ENCODE measurements around the gene NSMF. TPM values are rescaled to one million over a fixed set of nuclear protein-coding genes. Genes with fewer than 3 reads are reported as not detected.

NSMF gene
- total and polyA plus RNA-seq, 8 donors = 29.5 to 46.5 (median 36.3) TPM

DNA sequence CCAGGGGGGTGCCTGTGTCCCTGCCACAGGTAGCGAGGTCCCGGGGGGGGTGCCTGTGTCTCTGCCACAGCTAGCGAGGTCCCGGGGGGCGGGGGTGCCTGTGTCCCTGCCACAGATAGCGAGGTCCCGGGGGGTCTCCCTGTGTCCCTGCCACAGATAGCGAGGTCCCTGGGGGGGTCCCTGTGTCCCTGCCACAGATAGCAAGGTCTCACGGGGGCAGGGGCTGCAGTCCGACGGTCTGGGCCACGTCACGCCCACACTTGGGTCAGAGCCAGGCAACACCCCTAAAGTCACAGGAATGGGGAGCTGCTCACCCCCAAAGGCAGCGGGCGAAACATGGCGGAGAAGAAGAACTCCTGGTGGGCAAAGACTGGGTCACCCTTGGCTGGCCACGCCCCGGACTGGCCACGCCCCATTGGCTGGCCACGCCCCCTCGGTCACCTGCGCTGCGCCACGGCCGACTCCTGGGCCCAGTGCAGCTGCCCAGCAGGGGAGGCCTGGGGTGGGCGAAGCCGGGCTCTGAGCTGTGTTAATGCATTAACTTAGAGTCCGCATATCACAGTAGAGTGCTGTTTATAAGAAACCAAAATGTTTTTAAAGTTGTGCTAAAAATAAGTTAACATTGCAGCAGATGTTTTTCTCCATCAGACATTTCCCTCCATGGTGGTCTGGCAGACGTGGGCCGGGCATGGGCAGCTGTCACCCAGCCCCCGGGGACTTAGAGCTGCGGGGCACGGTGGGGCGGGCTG, 29.0 kb downstream of the NSMF start:
- Histone ChIP-seq H3K9me3 (no peaks in the 10 kb centered on the region), H3K27me3 (no peaks in the 10 kb centered on the region), H3K4me1 (no peaks in the 10 kb centered on the region), H3K27ac (no peak overlapping the region), H3K36me3 (no peaks in the 10 kb centered on the region), H3K4me3 (no peak overlapping the region)
- intact Hi-C loops (cut with DNase I) = no loop called here
- ATAC-seq (no peak), DNase-seq (peak in 1 of 4 donors; percentile 61)
- TF ChIP-seq CTCF (IDR thresholded peaks at IDR 0.05) = no peak

GRCh38 chr9:137429546-137429890, 29.6 kb downstream of the NSMF start:
- DNase-seq (peak in 1 of 4 donors; percentile 56), ATAC-seq (no peak)
- H3K27me3 ChIP-seq = no peaks in the 10 kb centered on the region
- H3K9me3 ChIP-seq = no peaks in the 10 kb centered on the region
- no peak overlapping the region for H3K4me3 ChIP-seq
- intact Hi-C loops (cut with DNase I) = no loop called here
- TF ChIP-seq CTCF (IDR thresholded peaks at IDR 0.05) = no peak
- H3K4me1 ChIP-seq = peaks cover 0 to 3% of the 10 kb centered on the region in 2 donors
- H3K36me3 ChIP-seq = no peaks in the 10 kb centered on the region
- H3K27ac ChIP-seq = no peak overlapping the region

GRCh38 chr9:137428841-137429545, 30.1 kb downstream of the NSMF start:
- H3K27ac ChIP-seq = no peak overlapping the region
- intact Hi-C loops (cut with DNase I) = no loop called here
- H3K27me3 ChIP-seq = no peaks in the 10 kb centered on the region
- ATAC-seq = no peak
- no peaks in the 10 kb centered on the region for H3K9me3 ChIP-seq
- peaks cover 0 to 8% of the 10 kb centered on the region in 2 donors for H3K4me1 ChIP-seq
- DNase-seq = peak in 1 of 4 donors; percentile 71
- TF ChIP-seq CTCF (IDR thresholded peaks at IDR 0.05) = no peak
- no peaks in the 10 kb centered on the region for H3K36me3 ChIP-seq
- no peak overlapping the region for H3K4me3 ChIP-seq

DNA sequence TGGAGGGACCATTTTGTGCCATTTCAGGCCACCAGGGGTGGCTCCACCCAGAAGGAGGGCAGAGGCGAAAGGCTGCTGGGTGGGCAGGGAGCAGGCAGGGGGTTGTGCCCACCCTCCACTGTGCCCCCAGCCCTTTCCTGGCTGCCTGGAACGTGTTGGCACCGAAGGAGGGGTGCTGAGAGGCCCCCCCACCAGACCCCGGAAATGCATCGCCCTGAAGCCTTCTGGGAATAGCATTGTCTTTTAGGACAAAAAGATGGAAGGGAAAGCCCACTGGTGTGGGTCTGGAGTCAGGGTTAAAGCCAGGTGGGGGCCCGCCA, 30.9 kb downstream of the NSMF start:
- H3K27me3 ChIP-seq = peaks cover 0 to 5% of the 10 kb centered on the region in 2 donors
- no peak for TF ChIP-seq CTCF (IDR thresholded peaks at IDR 0.05)
- no peaks in the 10 kb centered on the region for H3K9me3 ChIP-seq
- no peak overlapping the region for H3K4me3 ChIP-seq
- DNase-seq (peak in 1 of 4 donors; percentile 43), ATAC-seq (no peak)
- no peak overlapping the region for H3K27ac ChIP-seq
- peaks cover 0 to 16% of the 10 kb centered on the region in 2 donors for H3K4me1 ChIP-seq
- H3K36me3 ChIP-seq = no peaks in the 10 kb centered on the region
- intact Hi-C loops (cut with DNase I) = no loop called here

DNA sequence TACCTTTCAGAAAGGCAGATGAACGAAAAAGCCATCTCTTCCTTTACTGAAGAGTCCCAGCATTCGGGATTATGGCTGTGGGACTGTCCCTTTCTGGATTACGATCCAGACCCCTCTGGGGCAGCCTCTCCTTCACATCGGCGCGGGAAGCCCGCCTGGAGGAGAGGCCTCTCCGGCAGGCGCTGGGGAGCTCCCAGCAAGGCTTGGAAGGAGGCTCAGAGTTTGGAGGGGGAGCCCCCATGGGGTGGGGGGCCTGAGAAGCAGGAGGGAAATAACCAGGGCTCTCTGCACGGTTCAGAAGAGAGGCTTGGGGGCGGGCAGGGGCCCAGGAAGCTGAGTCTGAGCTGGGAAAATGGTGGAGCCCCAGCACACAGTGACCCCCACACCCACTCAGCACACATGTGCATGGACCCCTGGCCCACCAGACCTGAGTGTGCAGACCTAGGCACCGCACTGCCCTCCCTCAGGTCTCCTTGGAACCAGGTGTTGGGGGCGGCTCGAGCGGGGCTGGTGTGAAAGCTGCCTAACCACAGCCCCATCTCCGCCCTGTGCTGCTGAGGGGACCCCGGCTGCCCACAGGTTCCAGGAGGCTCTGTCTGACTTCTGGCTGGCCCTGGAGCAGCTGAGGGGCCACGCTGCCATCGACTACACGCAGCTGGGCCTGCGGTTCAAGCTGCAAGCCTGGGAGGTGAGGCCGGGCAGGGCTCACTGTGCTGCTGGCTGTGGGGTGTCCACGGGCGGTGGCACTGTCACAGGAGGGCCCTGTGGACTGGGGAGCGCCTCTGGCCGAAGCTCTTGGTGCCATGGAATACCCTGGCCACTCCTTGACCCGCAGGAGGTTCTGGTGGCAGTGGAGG, 31.5 kb downstream of the NSMF start:
- peaks cover 0 to 16% of the 10 kb centered on the region in 2 donors for H3K4me1 ChIP-seq
- peaks cover 0 to 5% of the 10 kb centered on the region in 2 donors for H3K27me3 ChIP-seq
- intact Hi-C loops (cut with DNase I) = no loop called here
- ATAC-seq (no peak), DNase-seq (peak in 1 of 4 donors; percentile 61)
- no peaks in the 10 kb centered on the region for H3K9me3 ChIP-seq
- no peak overlapping the region for H3K27ac ChIP-seq
- no peaks in the 10 kb centered on the region for H3K36me3 ChIP-seq
- no peak overlapping the region for H3K4me3 ChIP-seq
- TF ChIP-seq CTCF (IDR thresholded peaks at IDR 0.05) = no peak
